Dedifferentiated amniotic fluid mesenchymal stem cell (primary cell): ENCODE results near the gene CDH4.
"Not testable (repeated sequence)": the region's sequence is repeated elsewhere in the genome, so short reads cannot be mapped to it uniquely, and the experiment has no call there.

Source experiments
- DNase-seq: peaks from one replicate; pipeline ENCODE4 v3.0.0-alpha.2; 2016; ENCODE audit errors: extremely low spot score

CDH4 gene

DNA sequence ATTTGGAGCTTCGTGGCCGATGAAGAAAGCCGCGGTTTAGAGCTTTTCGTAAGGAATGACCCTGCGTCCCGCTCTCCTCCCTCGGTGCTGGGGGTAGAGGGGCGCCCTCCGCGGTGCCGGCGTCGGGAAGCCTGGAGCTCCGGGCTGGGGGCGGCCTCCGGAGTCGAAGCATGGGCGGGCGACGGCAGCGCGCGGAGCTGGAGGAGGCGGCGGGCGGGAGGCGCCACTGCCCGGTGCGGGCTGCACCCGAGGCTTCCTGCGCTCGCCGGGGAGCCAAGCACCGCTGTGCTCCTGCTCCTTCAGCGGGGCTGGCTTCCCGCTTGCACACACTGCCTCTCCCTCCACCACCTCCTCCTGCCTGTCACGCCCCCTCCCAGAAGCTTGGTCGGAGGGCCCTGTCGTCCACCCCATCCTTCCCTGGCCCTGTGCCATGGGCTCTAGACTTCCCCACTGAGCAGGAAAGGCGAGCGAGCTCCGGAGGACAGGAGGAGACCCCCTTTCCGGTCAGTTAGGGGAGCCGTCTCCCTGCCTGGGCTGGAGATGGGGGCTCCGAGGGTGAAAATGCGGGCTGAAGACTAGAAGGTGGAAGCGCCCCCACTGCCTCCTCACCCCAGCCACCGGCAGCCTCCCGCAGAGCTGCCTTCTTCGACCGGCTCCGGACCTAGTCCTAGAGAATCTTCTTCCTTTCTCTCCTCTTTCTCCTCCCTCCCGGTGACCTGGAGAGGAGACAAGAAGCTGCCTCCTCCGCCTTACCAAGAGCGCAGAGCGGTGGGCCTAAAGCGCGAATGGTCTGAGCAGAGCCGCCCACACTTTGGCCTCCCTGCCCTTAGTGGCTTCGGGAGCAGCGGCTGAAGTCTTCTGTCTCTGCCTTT, 1.8 kb downstream of the CDH4 start:
- DNase-seq, result no peak

GRCh38 chr20:61254881-61255626, 3.0 kb downstream of the CDH4 start:
- no peak for DNase-seq

GRCh38 chr20:61256365-61256764, 4.3 kb downstream of the CDH4 start:
- DNase-seq, result no peak

DNA sequence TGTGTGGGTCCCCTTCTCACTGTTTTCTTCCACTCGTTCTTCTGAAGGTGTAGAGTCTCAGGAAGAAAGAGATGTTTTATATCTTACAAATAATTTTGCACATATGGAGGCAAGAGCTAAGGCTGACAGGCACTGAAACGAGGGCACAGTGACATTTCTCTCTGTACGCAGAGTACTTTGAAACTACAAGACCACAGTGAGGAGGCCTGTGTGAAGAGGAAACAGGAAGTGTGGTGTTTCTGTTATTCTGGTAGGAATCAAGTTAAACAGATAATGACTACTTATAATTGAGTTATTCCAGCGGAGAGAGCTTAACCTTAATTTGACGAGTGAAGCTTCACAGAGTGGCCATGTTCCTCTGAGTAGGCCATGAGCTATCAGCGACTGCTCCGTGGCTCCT, 4.8 kb downstream of the CDH4 start:
- no peak for DNase-seq

DNA sequence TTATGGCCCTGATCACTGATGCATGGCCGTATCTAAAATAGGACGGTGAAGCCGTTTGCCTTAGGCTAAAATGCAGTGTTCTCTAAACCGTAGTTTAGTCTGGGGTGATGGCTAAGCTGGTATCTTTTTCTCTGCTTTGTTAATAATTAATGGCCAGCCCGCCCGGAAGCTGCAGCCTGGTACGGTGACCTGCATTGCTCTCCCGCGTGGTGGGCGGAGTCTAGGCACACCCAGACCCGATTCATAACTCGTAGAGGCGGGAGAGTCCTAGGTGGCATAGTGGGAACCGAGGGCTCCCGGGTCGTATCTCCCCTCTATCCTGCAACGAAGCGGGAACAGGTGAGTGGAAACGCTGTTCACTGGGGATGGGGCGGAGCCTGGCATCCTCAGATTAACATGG, 5.5 kb downstream of the CDH4 start:
- DNase-seq, result no peak

GRCh38 chr20:61259741-61260140, 7.7 kb downstream of the CDH4 start:
- DNase-seq, result no peak

- DNase-seq, result no peak
These were observed 8.8 kb downstream of the CDH4 start for GRCh38 chr20:61260905-61261304.

DNA sequence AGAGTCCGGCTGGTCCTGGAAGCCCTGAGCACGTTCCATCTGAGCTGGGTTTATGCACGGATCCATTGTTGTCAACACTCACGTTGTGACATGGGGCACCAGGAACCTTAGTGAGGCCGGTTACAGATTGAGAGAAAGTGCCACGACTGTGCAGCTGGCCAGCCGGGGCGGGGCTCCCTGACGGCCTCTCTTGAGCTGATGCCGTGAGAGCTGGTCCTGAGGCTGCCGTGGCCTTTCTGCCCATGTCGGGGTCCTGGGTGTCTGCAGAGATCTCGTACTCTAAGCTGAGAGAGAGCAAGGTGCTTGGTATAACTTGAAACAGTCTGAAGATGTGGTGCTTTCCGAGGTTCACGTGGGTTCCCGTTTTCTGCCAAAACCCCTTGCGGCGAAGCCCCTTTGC, 10.0 kb downstream of the CDH4 start:
- DNase-seq, result no peak

DNA sequence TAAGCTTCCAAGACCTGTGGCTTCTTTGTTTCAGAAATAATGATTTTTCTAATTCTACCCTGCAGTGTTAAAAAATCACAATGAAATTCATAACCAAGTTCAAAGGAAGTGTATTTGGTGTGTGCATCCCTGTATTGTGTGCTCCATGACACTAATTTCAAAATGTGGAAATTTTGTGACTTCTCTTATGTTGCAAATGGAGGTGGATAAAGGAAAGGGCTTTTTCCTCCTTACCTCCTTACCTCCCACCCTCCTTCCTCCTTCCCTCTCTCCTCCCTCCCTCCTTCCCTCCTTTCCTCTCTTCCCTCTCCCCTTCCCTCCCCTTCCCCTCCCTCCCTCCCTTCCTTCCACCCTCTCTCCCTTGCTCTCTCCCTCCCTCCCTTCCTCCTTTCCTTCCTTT, 10.5 kb downstream of the CDH4 start:
- DNase-seq, result no peak

DNA sequence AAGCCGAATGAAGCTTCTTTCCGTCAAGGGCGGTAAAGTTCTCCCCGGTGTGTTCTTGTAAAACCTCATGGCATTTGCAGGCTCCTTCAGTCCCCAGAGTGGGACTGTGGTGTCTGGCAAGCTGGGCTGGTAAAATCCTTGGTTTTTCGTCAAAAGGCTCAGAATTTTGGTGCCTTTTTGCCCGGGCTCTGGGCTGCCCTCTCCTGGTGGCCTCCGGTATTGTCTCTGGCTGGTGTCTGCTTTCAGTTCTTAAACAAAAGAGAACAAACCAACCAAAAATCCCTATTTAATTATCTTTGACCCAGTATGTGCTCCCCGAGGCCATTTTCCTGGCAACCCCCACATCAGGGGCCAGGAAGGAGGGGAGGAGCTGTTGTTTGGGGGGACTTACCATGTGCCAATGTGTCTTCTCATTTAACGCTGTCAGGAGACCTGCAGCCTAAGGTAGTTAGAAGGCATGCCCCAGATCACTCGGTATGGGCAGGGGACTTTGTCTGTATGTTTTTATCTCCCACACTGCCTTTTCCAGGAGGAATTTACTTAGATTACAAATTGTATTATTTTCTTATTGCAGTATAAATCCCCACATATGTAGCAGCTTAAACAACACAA, 11.1 kb downstream of the CDH4 start:
- no peak for DNase-seq

DNA sequence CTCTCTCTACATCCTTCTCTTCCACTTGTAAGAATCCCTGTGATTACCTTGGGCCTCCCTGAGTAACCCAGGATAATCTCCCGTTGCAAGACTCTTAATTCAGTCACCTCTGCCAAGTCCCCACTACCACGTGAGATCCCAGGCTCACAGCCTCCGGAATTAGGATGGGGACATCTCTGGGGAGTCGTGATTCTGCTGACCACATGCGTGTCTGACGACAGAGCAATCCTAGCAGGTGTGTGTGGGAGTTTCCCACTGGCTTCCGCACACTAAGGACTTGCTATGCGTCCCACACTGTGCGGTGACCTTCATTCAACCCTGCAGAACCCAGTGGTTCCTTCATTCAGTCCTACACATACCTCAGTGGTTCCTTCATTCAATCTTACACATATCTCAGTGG, 11.9 kb downstream of the CDH4 start:
- no peak for DNase-seq

- no peak for DNase-seq
These were observed 15.2 kb downstream of the CDH4 start for GRCh38 chr20:61267241-61267640.

DNA sequence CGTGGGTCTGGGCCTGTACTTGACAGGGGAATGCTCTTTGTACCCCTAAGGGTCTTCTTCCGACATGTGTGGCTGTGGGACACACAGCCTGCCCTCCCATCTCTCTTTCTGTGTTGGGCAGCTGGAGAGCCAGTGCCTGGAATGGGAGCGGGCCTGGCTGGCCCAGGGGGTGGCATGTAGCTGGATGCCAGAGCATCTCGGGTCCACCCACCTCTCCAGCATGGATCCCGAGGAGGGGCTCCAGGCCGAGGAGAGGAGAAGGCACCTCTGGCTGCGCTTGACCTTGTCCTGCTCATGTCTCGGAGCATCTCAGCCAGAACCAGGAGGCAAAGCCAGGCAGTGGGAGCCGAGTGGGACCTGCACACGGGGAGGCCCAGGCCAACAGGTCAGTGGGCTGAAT, 16.0 kb downstream of the CDH4 start:
- no peak for DNase-seq

DNA sequence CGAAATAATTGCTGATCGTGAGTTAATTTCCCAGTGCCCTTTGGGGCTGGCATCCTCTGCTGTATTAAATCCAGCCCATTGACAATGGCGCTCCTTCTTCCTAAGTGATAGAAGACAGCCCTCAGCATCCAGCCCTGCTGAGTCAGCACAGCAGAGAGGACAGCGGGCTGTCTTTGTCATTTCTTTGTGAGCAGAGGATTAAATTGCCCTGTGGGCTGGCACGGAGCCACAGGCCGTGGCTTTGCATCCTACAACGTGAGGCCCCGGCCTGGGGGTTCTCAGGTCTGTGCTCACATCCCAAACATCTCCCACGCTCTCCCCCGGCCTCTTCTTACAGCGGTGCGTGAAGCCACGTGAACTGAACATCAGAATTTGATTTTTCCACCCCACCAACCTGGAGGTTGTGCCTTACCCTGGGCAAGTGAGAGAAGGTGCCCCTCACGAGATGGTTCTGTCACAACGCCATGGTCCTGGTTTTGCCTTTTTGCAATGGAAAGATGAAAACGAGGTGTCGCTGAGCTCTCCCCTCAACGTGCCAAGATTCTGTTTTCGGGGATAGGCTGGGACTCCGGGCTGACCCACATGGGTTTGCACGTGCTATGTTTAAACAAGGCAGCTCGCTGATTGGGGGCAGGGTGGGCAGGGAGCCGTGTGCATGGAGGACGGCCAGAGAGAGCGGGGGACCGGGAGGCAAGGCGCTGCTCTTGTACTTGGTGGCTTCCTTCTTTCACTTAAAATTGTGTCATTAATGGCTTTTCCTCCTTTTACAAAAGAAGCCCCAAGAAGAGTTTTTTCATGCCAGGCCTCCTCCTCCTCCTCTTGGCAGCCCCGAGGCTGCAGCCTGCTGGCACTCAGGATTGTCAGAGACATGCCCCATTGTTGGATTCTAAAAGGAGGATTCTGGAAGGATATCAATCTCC, 19.5 kb downstream of the CDH4 start:
- DNase-seq, result no peak

- not testable (repeated sequence) for DNase-seq
These were observed 21.0 kb downstream of the CDH4 start for GRCh38 chr20:61273024-61273423.

- DNase-seq, result not testable (repeated sequence)
These were observed 21.6 kb downstream of the CDH4 start for GRCh38 chr20:61273666-61274065.

DNA sequence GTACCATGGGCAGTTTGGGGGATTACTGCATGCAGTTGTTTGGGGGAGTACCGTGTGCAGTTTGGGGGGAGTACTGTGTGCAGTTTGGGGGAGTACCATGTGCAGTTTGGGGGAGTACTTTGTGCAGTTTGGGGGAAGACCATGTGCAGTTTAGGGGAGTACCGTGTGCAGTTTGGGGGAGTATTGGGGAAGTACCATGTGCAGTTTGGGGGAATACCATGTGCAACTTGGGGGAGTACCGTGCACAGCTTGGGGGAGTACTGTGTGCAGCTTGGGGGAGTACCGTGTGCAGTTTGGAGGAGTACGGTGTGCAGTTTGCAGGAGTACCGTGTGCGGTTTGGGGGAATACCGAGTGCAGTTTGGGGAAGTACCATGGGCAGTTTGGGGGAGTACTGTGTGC, 22.3 kb downstream of the CDH4 start:
- DNase-seq, result no peak

DNA sequence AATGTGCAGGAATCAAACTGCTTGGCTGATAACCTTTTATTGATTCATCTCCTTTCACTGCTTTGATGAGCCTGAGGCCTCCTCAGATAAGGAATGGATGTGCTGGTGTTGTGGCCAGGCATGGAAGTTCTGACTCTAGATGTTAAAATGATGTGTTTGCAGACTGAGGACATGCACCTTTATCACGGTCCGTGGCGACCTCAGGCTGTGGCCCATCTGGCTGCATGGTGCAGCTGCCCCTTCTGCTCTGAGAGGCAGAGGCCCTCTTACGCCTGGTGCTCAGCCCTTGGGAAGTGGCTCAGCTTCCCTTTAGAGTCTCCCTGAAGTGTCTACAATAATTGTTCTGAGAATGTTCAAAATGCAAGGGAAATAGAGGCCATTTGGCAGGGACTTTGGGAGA, 26.2 kb downstream of the CDH4 start:
- no peak for DNase-seq

DNA sequence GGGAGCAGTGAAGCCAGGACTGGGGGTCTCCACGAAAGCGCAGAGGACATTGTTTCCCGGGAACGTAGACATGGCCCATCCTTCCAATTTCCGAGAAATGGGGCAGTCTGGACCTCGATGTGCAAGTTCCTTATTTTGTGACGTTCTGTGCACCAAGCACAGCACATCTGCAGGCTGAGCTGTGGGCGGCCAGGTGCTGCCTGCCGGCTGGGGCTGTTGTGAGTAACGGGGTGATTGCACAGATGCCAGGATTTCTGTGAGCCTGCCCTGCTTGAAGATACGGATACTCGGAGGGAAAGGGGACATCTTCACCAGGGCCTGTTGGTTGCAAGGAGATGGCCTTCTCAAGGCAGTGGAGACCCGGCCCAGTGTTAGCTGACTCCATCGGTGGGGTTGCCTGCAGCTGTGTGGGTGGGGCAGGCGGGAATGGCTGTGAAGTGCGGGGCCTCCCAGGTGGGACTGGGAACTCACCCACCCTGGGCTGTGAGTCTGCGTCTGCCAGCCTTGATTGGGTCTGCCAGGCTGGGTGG, 27.6 kb downstream of the CDH4 start:
- no peak for DNase-seq

GRCh38 chr20:61280217-61280980, 28.3 kb downstream of the CDH4 start:
- no peak for DNase-seq
